Measurements from ENCODE around the gene SKAP1.

- TF ChIP-seq CTCF (IDR thresholded peaks at IDR 0.05): no peak
- no peak for TF ChIP-seq ZFX (IDR thresholded peaks at IDR 0.05; ENCODE audit: borderline replicate concordance)
Measured at GRCh38 chr17:48282303-48282702, 147.7 kb downstream of the SKAP1 start.
